ENCODE results near the gene MYF5.

Gene MYF5

GRCh38 chr12:80766210-80766609 is 49.5 kb downstream of the MYF5 start:
- no peak for DNase-seq (ENCODE audit: low spot score)

GRCh38 chr12:80766897-80767296 is 50.2 kb downstream of the MYF5 start:
- DNase-seq (ENCODE audit: low spot score): no peak
